ENCODE measurements around the gene FAT1. TPM values are rescaled to one million over a fixed set of nuclear protein-coding genes. Genes with fewer than 3 reads are reported as not detected.

The FAT1 gene
- total and polyA plus RNA-seq, 2 donors (not counting 1 experiment from before 2014, with no cell fraction given): 0.07 to 0.15 TPM

DNA sequence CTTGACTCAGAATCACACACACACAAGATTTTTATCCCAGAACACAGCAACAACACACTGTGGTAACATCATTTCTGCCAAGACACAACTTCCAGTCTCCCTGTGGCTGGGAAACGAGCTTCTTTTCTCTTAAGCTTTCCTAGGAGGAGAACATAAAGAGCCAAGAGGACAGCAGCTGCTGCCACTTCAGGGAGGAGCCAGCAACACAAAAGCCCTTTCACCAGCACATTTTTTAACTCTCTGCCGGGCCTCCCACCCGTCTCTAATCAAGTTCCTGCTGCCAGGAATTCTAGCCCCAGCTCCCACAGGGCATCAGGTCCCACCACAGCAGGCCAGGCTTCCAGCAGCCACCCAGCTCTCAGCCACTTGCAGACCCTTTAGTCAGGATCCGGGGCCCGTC lies 22.4 kb downstream of the FAT1 start:
- Mint-ChIP-seq H3K9me3 (ENCODE audit: insufficient read depth) (no peaks in the 10 kb centered on the region), H3K4me1 (no peaks in the 10 kb centered on the region), H3K4me3 (no peak overlapping the region), H3K27me3 (no peaks in the 10 kb centered on the region), H3K27ac (no peak overlapping the region)
- TF ChIP-seq EZH2 (IDR thresholded peaks at IDR 0.05; ENCODE audit: borderline replicate concordance, insufficient read depth, low read depth, low read length, poor library complexity, severe bottlenecking): no peak
- no peak for TF ChIP-seq CTCF (IDR thresholded peaks at IDR 0.05)
- no peak overlapping the region for H3K4me3 ChIP-seq (ENCODE audit: control extremely low read depth in 1 of 5, extremely low read depth in 1 of 5, insufficient read depth in 1 of 5, low read depth in 2 of 5, low read length in 4 of 5)
- no peaks in the 10 kb centered on the region for H4K20me1 ChIP-seq (ENCODE audit: control insufficient read depth, insufficient read depth, low read length, poor library complexity, severe bottlenecking)
- no peaks in the 10 kb centered on the region for H3K79me2 ChIP-seq (ENCODE audit: control insufficient read depth, insufficient read depth, low read length)
- no peaks in the 10 kb centered on the region for H3K4me1 ChIP-seq (ENCODE audit: control insufficient read depth in 2 of 2, insufficient read depth in 2 of 2, low read length in 2 of 2)
- H3K27ac ChIP-seq (ENCODE audit: low read length in 2 of 2): no peak overlapping the region
- H2AFZ ChIP-seq (ENCODE audit: insufficient read depth, low read depth, low read length, poor library complexity, severe bottlenecking): no peak overlapping the region
- intact Hi-C loops (cut with micrococcal nuclease): no loop called here
- no peak for DNase-seq
- no peak overlapping the region for H3K4me2 ChIP-seq (replicated peaks; ENCODE audit: low read depth, low read length, poor library complexity, severe bottlenecking)
- no peak overlapping the region for H3K9ac ChIP-seq (ENCODE audit: low read length)
- no peaks in the 10 kb centered on the region for H3K36me3 ChIP-seq (replicated peaks in 1 of 2; ENCODE audit: control extremely low read depth in 1 of 2, control insufficient read depth in 1 of 2, extremely low read depth in 1 of 2, insufficient read depth in 2 of 2, low read length in 1 of 2)
- peaks cover 0 to 14% (median 0%) of the 10 kb centered on the region in 3 donors for H3K9me3 ChIP-seq (ENCODE audit: control extremely low read depth in 1 of 3, control insufficient read depth in 2 of 3, insufficient read depth in 1 of 3, low read length in 2 of 3)
- ChIA-PET POLR2A (no interaction called here), CTCF (no interaction called here)
- WGBS (ENCODE audit: insufficient coverage): 38% methylated on average over 2 of the region's 5 CpGs
- no peaks in the 10 kb centered on the region for H3K27me3 ChIP-seq (replicated peaks in 1 of 4; ENCODE audit: control extremely low read depth in 1 of 4, control insufficient read depth in 3 of 4, insufficient read depth in 4 of 4, low read length in 3 of 4)
- ATAC-seq (ENCODE audit: low read depth): no peak

GRCh38 chr4:186700746-186701145 lies 22.9 kb downstream of the FAT1 start:
- no peaks in the 10 kb centered on the region for H3K4me1 Mint-ChIP-seq
- DNase-seq: no peak
- H3K4me2 ChIP-seq (replicated peaks; ENCODE audit: low read depth, low read length, poor library complexity, severe bottlenecking): no peak overlapping the region
- intact Hi-C loops (cut with micrococcal nuclease): no loop called here
- no peak overlapping the region for H3K4me3 Mint-ChIP-seq
- H3K79me2 ChIP-seq (ENCODE audit: control insufficient read depth, insufficient read depth, low read length): no peaks in the 10 kb centered on the region
- no peaks in the 10 kb centered on the region for H3K36me3 ChIP-seq (replicated peaks in 1 of 2; ENCODE audit: control extremely low read depth in 1 of 2, control insufficient read depth in 1 of 2, extremely low read depth in 1 of 2, insufficient read depth in 2 of 2, low read length in 1 of 2)
- H3K9me3 ChIP-seq (ENCODE audit: control extremely low read depth in 1 of 3, control insufficient read depth in 2 of 3, insufficient read depth in 1 of 3, low read length in 2 of 3): peaks cover 0 to 14% (median 0%) of the 10 kb centered on the region in 3 donors
- no peak overlapping the region for H3K27ac Mint-ChIP-seq
- H3K27me3 Mint-ChIP-seq: no peaks in the 10 kb centered on the region
- no peak overlapping the region for H2AFZ ChIP-seq (ENCODE audit: insufficient read depth, low read depth, low read length, poor library complexity, severe bottlenecking)
- no peaks in the 10 kb centered on the region for H3K27me3 ChIP-seq (replicated peaks in 1 of 4; ENCODE audit: control extremely low read depth in 1 of 4, control insufficient read depth in 3 of 4, insufficient read depth in 4 of 4, low read length in 3 of 4)
- H3K9me3 Mint-ChIP-seq (ENCODE audit: insufficient read depth): no peaks in the 10 kb centered on the region
- H4K20me1 ChIP-seq (ENCODE audit: control insufficient read depth, insufficient read depth, low read length, poor library complexity, severe bottlenecking): no peaks in the 10 kb centered on the region
- no peak overlapping the region for H3K9ac ChIP-seq (ENCODE audit: low read length)
- ATAC-seq (ENCODE audit: low read depth): no peak
- TF ChIP-seq EZH2 (IDR thresholded peaks at IDR 0.05; ENCODE audit: borderline replicate concordance, insufficient read depth, low read depth, low read length, poor library complexity, severe bottlenecking) (no peak), CTCF (IDR thresholded peaks at IDR 0.05) (no peak)
- 92% methylated on average over 11 of the region's 16 CpGs for WGBS (ENCODE audit: insufficient coverage)
- no peaks in the 10 kb centered on the region for H3K4me1 ChIP-seq (ENCODE audit: control insufficient read depth in 2 of 2, insufficient read depth in 2 of 2, low read length in 2 of 2)
- CTCF ChIA-PET: no interaction called here
- no peak overlapping the region for H3K4me3 ChIP-seq (ENCODE audit: control extremely low read depth in 1 of 5, extremely low read depth in 1 of 5, insufficient read depth in 1 of 5, low read depth in 2 of 5, low read length in 4 of 5)
- POLR2A ChIA-PET: no interaction called here
- H3K27ac ChIP-seq (ENCODE audit: low read length in 2 of 2): no peak overlapping the region
